Naive thymus-derived CD4-positive, alpha-beta T cell (primary cell): Measurements from ENCODE around the gene CTDSP1. TPM values are rescaled to one million over a fixed set of nuclear protein-coding genes. Genes with fewer than 3 reads are reported as not detected.

Experiments used
- ATAC-seq: fragments of 150-1000 bp; cut with Tn5 transposase; 2 replicates; pipeline ENCODE4 v1.10.0; 2021; ENCODE audit warnings: mild to moderate bottlenecking, moderate library complexity
- CTCF ChIA-PET: fragments of 350-600 bp; sonication (Branson Sonifier 250); formaldehyde crosslinking; loops from one replicate; lab custom pipeline; 2021; ENCODE audit warnings: antibody characterized with exemption; lab: Charles Lee
- POLR2A ChIA-PET: fragments of 350-600 bp; sonication (Branson Sonifier 250); formaldehyde crosslinking; loops from one replicate; lab custom pipeline; 2021; ENCODE audit warnings: antibody characterized with exemption, inconsistent platforms; lab: Charles Lee
- DNase-seq, 9 donors: peaks; one replicate each; pipeline versions ENCODE4 v3.0.0 to v3.0.0-alpha.2; 2020 to 2022; ENCODE audit warnings: mixed read lengths in 1 of 9
- H3K27ac ChIP-seq: one replicate; pipeline ENCODE4 v1.7.0; 2013; ENCODE audit warnings: mild to moderate bottlenecking, low read depth, low read length, moderate library complexity
- H3K27me3 ChIP-seq, 2 donors: one replicate each; pipeline ENCODE4 v1.7.0; 2013; ENCODE audit warnings: low read length in 2 of 2, mild to moderate bottlenecking in 2 of 2, moderate library complexity in 2 of 2; ENCODE audit not compliant: control insufficient read depth in 2 of 2, insufficient read depth in 2 of 2
- H3K36me3 ChIP-seq, 3 experiments: 1 replicate in 2 of 3; 2 replicates in 1 of 3; pipeline ENCODE4 v1.7.0; 2013; ENCODE audit warnings: low read length in 3 of 3, mild to moderate bottlenecking in 3 of 3, moderate library complexity in 1 of 3; ENCODE audit not compliant: insufficient read depth in 3 of 3, control insufficient read depth in 2 of 3
- H3K4me1 ChIP-seq, 2 donors: one replicate each; pipeline ENCODE4 v1.7.0; 2013; ENCODE audit warnings: low read length in 2 of 2, mild to moderate bottlenecking in 2 of 2, moderate library complexity in 1 of 2; ENCODE audit not compliant: control insufficient read depth in 2 of 2, insufficient read depth in 2 of 2
- H3K4me3 ChIP-seq: 2 replicates; pipeline ENCODE4 v1.7.0; 2013; ENCODE audit warnings: mild to moderate bottlenecking, low read length
- H3K9me3 ChIP-seq, 3 experiments: 1 replicate in 2 of 3; 2 replicates in 1 of 3; pipeline ENCODE4 v1.7.0; 2013; ENCODE audit warnings: low read length in 3 of 3; ENCODE audit not compliant: control insufficient read depth in 2 of 3
- H3K27ac Mint-ChIP-seq, 9 donors: one replicate each; pipeline ENCODE4 v1.8.0; 2020 to 2022; ENCODE audit warnings: mixed read lengths in 9 of 9, mild to moderate bottlenecking in 8 of 9, moderate library complexity in 5 of 9, inconsistent platforms in 2 of 9
- H3K27me3 Mint-ChIP-seq, 5 donors: one replicate each; pipeline ENCODE4 v1.8.0; 2021 to 2022; ENCODE audit warnings: mixed read lengths in 5 of 5, mild to moderate bottlenecking in 1 of 5
- H3K36me3 Mint-ChIP-seq, 5 donors: one replicate each; pipeline ENCODE4 v1.8.0; 2020 to 2022; ENCODE audit warnings: mixed read lengths in 5 of 5, mild to moderate bottlenecking in 3 of 5, inconsistent platforms in 1 of 5
- H3K4me1 Mint-ChIP-seq, 7 donors: one replicate each; pipeline ENCODE4 v1.8.0; 2020 to 2022; ENCODE audit warnings: mixed read lengths in 7 of 7, mild to moderate bottlenecking in 3 of 7, inconsistent platforms in 1 of 7
- H3K4me3 Mint-ChIP-seq, 10 donors: one replicate each; pipeline ENCODE4 v1.8.0; 2020 to 2022; ENCODE audit warnings: mild to moderate bottlenecking in 10 of 10, mixed read lengths in 10 of 10, moderate library complexity in 6 of 10, inconsistent platforms in 2 of 10
- H3K9me3 Mint-ChIP-seq, 11 donors: one replicate each; pipeline ENCODE4 v1.8.0; 2020 to 2022; ENCODE audit warnings: mixed read lengths in 11 of 11, mild to moderate bottlenecking in 4 of 11, inconsistent platforms in 1 of 11, moderate library complexity in 1 of 11
- intact Hi-C, 2 donors: fragments of 100-400 bp; cut with micrococcal nuclease; formaldehyde crosslinking; loops; one replicate each; pipeline ENCODE4 v1.15.1; 2023
- polyA plus RNA-seq, 2 donors: library from polyadenylated mRNA; unstranded; fragments of 300-500 nt; fragmentation: Illumina TruSeq; gene quantifications; one replicate each; pipeline ENCODE4 v1.2.3, GENCODE V29; 2021
- total RNA-seq, 6 experiments: library from RNA in 5 of 6; stranded (reverse) in 5 of 6; gene quantifications; 1 replicate in 5 of 6; 2 replicates in 1 of 6; pipeline ENCODE4 v1.2.3 and lab custom pipeline; 2021 to 2026

Gene CTDSP1
- total and polyA plus RNA-seq, 7 experiments from 2014 or later, result 22.5 to 219 (median 148) TPM

DNA sequence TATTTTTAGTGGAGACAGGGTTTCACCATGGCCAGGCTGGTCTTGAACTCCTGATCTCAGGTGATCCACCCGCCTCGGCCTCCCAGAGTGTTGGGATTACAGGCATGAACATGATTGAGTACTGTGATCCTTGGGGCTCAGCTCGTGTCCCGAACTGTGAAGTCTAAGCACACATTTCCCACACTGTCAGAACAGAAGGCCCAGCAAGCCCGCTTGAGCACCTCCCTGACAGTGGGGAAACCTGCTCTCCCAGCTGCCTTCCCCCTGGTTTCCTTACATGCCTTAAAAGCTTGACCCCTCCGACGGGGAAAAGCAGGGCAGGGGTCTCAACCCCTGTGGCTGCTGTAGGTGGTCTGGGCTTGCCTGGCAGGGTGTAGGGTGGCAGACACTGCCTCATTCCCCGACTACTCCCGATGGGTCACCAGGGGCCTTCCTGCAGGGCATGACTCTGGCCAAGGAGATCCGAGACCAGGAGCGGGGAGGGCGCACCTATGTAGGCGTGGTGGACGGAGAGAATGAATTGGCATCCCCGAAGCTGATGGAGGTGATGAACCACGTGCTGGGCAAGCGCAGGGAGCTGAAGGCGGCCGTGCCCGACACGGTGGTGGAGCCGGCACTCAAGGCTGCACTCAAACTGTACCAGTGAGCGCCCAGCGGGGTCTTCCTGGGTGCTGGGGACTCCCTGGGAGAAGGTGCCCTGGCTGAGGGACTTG is 29.3 kb downstream of the CTDSP1 start:
- Mint-ChIP-seq H3K9me3 (no peaks in the 10 kb centered on the region), H3K27ac (no peak overlapping the region), H3K36me3 (no peaks in the 10 kb centered on the region), H3K4me3 (no peak overlapping the region), H3K27me3 (peaks cover 0 to 3% (median 0%) of the 10 kb centered on the region in 5 donors), H3K4me1 (peaks cover 0 to 2% (median 0%) of the 10 kb centered on the region in 7 donors)
- ATAC-seq (no peak), DNase-seq (no peak)
- peaks cover 0 to 4% of the 10 kb centered on the region in 2 donors for H3K27me3 ChIP-seq
- POLR2A ChIA-PET, result no interaction called here
- H3K4me3 ChIP-seq, result no peak overlapping the region
- H3K36me3 ChIP-seq, result no peaks in the 10 kb centered on the region
- H3K9me3 ChIP-seq, result no peaks in the 10 kb centered on the region
- intact Hi-C loops, result no loop called here
- H3K27ac ChIP-seq, result no peak overlapping the region
- CTCF ChIA-PET, result no interaction called here
- H3K4me1 ChIP-seq, result no peaks in the 10 kb centered on the region

DNA sequence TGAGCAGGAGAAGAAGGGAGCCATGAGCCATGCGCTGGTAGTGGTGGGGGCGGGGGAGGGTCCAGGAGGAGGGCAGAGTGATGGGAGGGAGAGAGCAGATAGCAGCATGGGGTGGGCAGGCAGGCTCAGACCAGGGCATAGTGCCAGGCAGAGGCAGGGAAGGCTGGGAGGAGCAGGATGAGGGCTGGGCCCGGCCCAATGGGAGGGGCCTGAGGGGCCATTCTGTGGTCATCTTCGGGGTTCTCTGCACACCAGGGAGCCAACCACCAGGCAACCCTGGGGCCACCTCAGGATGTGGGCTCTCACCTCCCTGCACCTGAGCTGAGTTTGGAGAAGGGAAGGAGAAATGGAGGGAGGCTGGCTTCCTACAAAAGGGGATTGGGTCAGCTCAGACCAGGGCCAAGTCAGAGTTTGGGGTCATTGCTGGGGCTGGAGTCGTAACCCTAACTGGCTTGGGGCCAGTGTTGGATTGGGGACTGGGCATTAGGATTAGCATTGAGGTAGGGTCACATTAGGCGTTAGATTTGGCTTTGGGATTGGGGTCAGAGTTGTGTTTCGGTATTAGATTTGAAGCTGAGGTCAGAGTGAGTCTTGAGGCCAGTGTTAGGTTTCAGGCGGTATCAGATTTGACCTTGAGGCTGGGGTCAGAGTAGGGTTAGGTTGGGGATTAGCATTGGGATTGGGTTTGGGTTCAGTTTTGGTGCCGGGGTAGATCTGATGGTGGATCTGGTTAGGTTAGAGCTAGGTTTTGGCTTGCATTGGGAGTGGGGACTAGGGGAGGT is 30.4 kb downstream of the CTDSP1 start:
- H3K27ac Mint-ChIP-seq, result no peak overlapping the region
- Histone ChIP-seq H3K4me1 (no peaks in the 10 kb centered on the region), H3K27me3 (peaks cover 0 to 4% of the 10 kb centered on the region in 2 donors), H3K27ac (no peak overlapping the region), H3K9me3 (no peaks in the 10 kb centered on the region), H3K4me3 (no peak overlapping the region), H3K36me3 (no peaks in the 10 kb centered on the region)
- DNase-seq (no peak), ATAC-seq (no peak)
- H3K36me3 Mint-ChIP-seq, result no peaks in the 10 kb centered on the region
- peaks cover 0 to 3% (median 0%) of the 10 kb centered on the region in 5 donors for H3K27me3 Mint-ChIP-seq
- no peak overlapping the region for H3K4me3 Mint-ChIP-seq
- H3K9me3 Mint-ChIP-seq, result no peaks in the 10 kb centered on the region
- ChIA-PET CTCF (no interaction called here), POLR2A (interaction anchor here (0.6 kb wide), 1 partner anchor 21 kb away, joined by 4 read pairs; no protein-coding TSS in a partner anchor)
- peaks cover 0 to 2% (median 0%) of the 10 kb centered on the region in 7 donors for H3K4me1 Mint-ChIP-seq
- intact Hi-C loops, result no loop called here

DNA sequence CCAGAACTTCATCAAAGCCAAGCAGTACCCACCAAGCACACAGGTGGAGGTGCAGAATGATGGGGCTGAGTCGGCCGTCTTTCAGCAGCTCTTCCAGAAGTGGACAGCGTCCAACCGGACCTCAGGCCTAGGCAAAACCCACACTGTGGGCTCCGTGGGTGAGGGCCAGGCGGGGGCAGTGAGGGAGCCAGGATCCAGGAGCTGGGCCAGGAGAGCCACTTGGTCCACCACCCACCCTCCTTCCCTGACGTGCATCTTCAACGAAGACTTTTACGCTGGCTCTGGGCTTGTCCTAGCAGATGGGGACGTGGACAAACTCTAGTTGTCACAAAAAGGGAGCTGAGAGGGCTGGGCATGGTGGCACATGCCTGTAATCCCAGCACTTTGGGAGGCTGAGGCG is 31.1 kb downstream of the CTDSP1 start:
- DNase-seq, result no peak

DNA sequence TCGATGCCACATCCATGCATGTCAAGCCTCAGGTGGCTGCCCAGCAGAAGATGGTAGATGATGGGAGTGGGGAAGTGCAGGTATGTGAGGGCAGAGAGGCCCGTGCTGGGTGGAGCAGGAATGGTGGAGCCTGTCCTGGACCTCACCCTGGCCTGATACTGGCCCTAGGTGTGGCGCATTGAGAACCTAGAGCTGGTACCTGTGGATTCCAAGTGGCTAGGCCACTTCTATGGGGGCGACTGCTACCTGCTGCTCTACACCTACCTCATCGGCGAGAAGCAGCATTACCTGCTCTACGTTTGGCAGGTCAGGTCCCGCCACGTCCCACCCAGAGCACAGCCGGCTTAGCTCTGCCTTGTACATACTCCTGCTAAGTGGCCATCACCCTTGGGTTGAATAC is 32.2 kb downstream of the CTDSP1 start:
- Mint-ChIP-seq H3K4me1 (no peaks in the 10 kb centered on the region), H3K27ac (no peak overlapping the region), H3K27me3 (peaks cover 0 to 3% (median 0%) of the 10 kb centered on the region in 5 donors), H3K9me3 (no peaks in the 10 kb centered on the region), H3K36me3 (no peaks in the 10 kb centered on the region), H3K4me3 (no peak overlapping the region)
- ChIA-PET POLR2A (no interaction called here), CTCF (no interaction called here)
- H3K36me3 ChIP-seq, result no peaks in the 10 kb centered on the region
- H3K27me3 ChIP-seq, result peaks cover 0 to 4% of the 10 kb centered on the region in 2 donors
- no peak for ATAC-seq
- no peaks in the 10 kb centered on the region for H3K9me3 ChIP-seq
- intact Hi-C loops, result no loop called here
- no peak overlapping the region for H3K4me3 ChIP-seq
- H3K27ac ChIP-seq, result no peak overlapping the region
- DNase-seq, result no peak
- H3K4me1 ChIP-seq, result no peaks in the 10 kb centered on the region

More for the DNA sequence above, 31.1 kb downstream of the CTDSP1 start:
- H3K27me3 Mint-ChIP-seq, result peaks cover 0 to 3% (median 0%) of the 10 kb centered on the region in 5 donors
- H3K4me1 ChIP-seq, result no peaks in the 10 kb centered on the region
- H3K27ac ChIP-seq, result no peak overlapping the region
- H3K9me3 Mint-ChIP-seq, result no peaks in the 10 kb centered on the region
- no peak for ATAC-seq
- ChIA-PET CTCF (no interaction called here), POLR2A (interaction anchor here (0.6 kb wide), 1 partner anchor 21 kb away, joined by 4 read pairs; no protein-coding TSS in a partner anchor)
- intact Hi-C loops, result no loop called here
- H3K27ac Mint-ChIP-seq, result no peak overlapping the region
- H3K4me3 ChIP-seq, result no peak overlapping the region
- H3K4me3 Mint-ChIP-seq, result no peak overlapping the region
- H3K36me3 ChIP-seq, result no peaks in the 10 kb centered on the region
- H3K27me3 ChIP-seq, result peaks cover 0 to 4% of the 10 kb centered on the region in 2 donors
- H3K4me1 Mint-ChIP-seq, result peaks cover 0 to 2% (median 0%) of the 10 kb centered on the region in 7 donors
- H3K36me3 Mint-ChIP-seq, result no peaks in the 10 kb centered on the region
- H3K9me3 ChIP-seq, result no peaks in the 10 kb centered on the region

DNA sequence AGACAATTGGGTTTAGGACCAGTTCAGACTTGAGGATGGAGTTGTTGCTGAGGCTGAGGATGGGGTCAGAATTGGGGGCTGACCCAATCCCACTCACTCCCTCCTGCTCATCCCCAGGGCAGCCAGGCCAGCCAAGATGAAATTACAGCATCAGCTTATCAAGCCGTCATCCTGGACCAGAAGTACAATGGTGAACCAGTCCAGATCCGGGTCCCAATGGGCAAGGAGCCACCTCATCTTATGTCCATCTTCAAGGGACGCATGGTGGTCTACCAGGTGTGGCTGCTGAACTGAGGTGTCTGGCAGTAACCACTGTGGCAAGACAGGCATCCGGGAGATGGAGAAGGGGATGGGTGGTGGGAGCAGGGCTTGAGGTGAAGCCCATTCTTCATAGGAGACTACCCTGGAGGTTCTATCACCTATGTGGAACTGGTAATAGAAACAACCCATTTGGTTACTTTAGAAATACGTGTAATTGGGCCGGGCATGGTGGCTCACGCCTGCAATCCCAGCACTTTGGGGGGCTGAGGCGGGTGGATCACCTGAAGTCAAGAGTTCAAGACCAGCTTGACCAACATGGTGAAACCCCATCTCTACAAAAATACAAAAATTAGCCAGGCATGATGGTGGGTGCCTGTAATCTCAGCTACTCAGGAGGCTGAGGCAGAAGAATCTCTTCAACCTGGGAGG is 33.2 kb downstream of the CTDSP1 start:
- Histone ChIP-seq H3K27ac (no peak overlapping the region), H3K4me1 (no peaks in the 10 kb centered on the region), H3K9me3 (no peaks in the 10 kb centered on the region), H3K36me3 (no peaks in the 10 kb centered on the region), H3K4me3 (no peak overlapping the region), H3K27me3 (peaks cover 0 to 4% of the 10 kb centered on the region in 2 donors)
- Mint-ChIP-seq H3K36me3 (no peaks in the 10 kb centered on the region), H3K27me3 (peaks cover 0 to 3% (median 0%) of the 10 kb centered on the region in 5 donors), H3K27ac (no peak overlapping the region), H3K4me1 (peaks cover 0 to under 1% (median 0%) of the 10 kb centered on the region in 7 donors), H3K4me3 (no peak overlapping the region), H3K9me3 (no peaks in the 10 kb centered on the region)
- intact Hi-C loops, result no loop called here
- DNase-seq (no peak), ATAC-seq (no peak)
- POLR2A ChIA-PET, result no interaction called here
- CTCF ChIA-PET, result no interaction called here

DNA sequence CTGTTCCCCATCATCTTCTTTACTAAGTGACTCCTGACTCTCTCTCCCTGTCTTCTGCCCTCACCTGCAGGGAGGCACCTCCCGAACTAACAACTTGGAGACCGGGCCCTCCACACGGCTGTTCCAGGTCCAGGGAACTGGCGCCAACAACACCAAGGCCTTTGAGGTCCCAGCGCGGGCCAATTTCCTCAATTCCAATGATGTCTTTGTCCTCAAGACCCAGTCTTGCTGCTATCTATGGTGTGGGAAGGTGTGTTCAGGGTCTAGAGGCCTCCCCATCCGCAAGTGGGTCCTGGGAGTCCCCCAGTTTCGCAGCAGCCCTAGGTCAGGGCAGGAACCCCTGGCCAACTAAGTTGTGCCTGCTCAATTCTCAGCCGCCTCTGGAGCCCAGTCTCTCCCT is 34.8 kb downstream of the CTDSP1 start:
- Histone ChIP-seq H3K4me3 (no peak overlapping the region), H3K4me1 (no peaks in the 10 kb centered on the region), H3K36me3 (no peaks in the 10 kb centered on the region), H3K27me3 (no peaks in the 10 kb centered on the region), H3K9me3 (no peaks in the 10 kb centered on the region), H3K27ac (no peak overlapping the region)
- Mint-ChIP-seq H3K36me3 (no peaks in the 10 kb centered on the region), H3K4me3 (no peak overlapping the region), H3K9me3 (no peaks in the 10 kb centered on the region), H3K27me3 (peaks cover 0 to 3% (median 0%) of the 10 kb centered on the region in 5 donors), H3K27ac (no peak overlapping the region), H3K4me1 (peaks cover 0 to 5% (median 0%) of the 10 kb centered on the region in 7 donors)
- intact Hi-C loops, result no loop called here
- CTCF ChIA-PET, result no interaction called here
- DNase-seq (no peak), ATAC-seq (no peak)
- POLR2A ChIA-PET, result no interaction called here
